Esophagus squamous epithelium (tissue), 4 donors: Measurements from ENCODE around the gene KLF16.

ENCODE experiments used
- POLR2A ChIP-seq, 4 donors: fragments of 450-650 bp; IDR thresholded peaks; one replicate each; pipeline ENCODE4 v1.6.1; 2017; ENCODE audit warnings: antibody characterized with exemption in 4 of 4, mild to moderate bottlenecking in 4 of 4, moderate library complexity in 3 of 4
- TF ChIP-seq, protein P1 (sequence below), 6 experiments: fragments of 450-650 bp in 4 of 6; fragments of 200-600 bp in 2 of 6; sonication (generic) in 2 of 6; IDR thresholded peaks; one replicate each; pipeline ENCODE4 v1.5.1; 2016 to 2019; ENCODE audit warnings: antibody characterized with exemption in 6 of 6, mild to moderate bottlenecking in 4 of 6, moderate library complexity in 4 of 6

DNA sequence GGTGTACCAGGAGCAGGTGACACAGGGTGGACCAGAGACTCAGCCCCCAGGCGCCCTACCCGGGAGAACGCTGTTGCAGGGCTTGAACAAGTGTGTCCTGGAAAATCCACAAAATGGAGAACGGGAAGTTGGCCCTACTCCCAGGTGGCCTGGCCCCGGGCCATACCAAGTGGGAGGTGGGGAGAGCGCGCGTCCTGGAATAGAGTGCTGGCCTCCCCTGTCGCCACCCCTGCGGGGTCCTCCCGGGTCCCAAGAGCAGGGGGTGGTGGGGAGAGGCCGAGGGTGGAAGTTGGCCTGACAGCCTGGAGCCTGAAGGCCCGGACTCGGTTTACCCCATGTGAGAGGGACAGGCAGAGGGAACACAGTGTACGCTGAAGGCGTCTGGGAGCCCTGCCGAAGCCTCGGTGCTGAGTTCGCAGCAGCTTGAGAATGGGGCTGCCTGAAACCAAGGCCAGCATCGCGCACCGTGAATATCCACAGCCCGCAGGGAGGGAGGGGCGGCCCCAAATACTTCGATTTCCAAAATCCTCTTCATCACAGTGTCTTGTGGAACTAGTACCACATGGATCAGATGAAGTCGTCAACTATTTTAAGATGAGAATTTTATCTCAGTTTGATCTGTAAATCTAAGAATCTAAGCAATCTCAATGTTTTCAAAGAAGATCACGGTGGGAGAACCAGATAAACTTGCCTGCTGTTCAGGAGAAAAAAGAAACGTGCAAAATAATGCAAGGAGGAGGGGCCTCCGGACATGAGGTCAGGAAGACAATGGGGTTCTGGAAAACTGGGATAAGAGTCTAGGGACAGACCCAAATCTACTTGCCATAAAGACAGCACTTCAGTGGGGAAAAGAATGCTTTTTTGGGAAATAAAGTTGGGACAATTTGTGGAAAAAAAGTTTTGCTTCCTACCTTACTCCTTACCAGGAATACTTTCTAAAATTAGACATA lies 10.4 kb upstream of the KLF16 start:
- TF ChIP-seq, protein P1, sequence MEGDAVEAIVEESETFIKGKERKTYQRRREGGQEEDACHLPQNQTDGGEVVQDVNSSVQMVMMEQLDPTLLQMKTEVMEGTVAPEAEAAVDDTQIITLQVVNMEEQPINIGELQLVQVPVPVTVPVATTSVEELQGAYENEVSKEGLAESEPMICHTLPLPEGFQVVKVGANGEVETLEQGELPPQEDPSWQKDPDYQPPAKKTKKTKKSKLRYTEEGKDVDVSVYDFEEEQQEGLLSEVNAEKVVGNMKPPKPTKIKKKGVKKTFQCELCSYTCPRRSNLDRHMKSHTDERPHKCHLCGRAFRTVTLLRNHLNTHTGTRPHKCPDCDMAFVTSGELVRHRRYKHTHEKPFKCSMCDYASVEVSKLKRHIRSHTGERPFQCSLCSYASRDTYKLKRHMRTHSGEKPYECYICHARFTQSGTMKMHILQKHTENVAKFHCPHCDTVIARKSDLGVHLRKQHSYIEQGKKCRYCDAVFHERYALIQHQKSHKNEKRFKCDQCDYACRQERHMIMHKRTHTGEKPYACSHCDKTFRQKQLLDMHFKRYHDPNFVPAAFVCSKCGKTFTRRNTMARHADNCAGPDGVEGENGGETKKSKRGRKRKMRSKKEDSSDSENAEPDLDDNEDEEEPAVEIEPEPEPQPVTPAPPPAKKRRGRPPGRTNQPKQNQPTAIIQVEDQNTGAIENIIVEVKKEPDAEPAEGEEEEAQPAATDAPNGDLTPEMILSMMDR (IDR thresholded peaks at IDR 0.05): no peak
- TF ChIP-seq POLR2A (IDR thresholded peaks at IDR 0.05): no peak
